K562 (cell line): ENCODE results near the gene SP140L. TPM values are rescaled to one million over a fixed set of nuclear protein-coding genes. Genes with fewer than 3 reads are reported as not detected.

ENCODE experiments used
- ATAC-seq: fragments of 200-7000 bp; cut with Tn5 transposase; 3 replicates; pipeline ENCODE4 v1.9.1; 2020; ENCODE audit warnings: moderate library complexity
- BruUV-seq: library from RNA; stranded (reverse); fragments of 400-500 nt; replicated peaks from 2 replicates; lab custom pipeline; 2021; lab: Mats Ljungman, UMichigan
- CTCF ChIA-PET: fragments of 300-600 bp; formaldehyde crosslinking; extraction: SDS; loops from one replicate; lab custom pipeline; 2021; ENCODE audit warnings: low intra/inter-chr PET ratio; lab: Yijun Ruan, JAX
- POLR2A ChIA-PET: fragments of 300-600, 350-650 bp; sonication (Branson Sonifier 250); formaldehyde crosslinking; extraction: SDS; loops from one replicate; lab custom pipeline; 2021; ENCODE audit warnings: antibody characterized with exemption, inconsistent platforms; lab: Yijun Ruan, JAX
- DNase-seq, 4 experiments: peaks; one replicate each; pipeline versions ENCODE4 v3.0.0 to v3.0.0-alpha.2; 2011 to 2018; ENCODE audit warnings: low spot score in 3 of 4, mixed read lengths in 3 of 4; ENCODE audit errors: extremely low read depth in 1 of 4
- FAIRE-seq: peaks from 2 replicates; lab custom pipeline; 2011; peaks lifted over from hg19 to GRCh38; lab: Jason Lieb, UNC
- H2AFZ ChIP-seq: 2 replicates; pipeline ENCODE4 v1.6.0; 2011; ENCODE audit warnings: low read depth, low read length, control low read depth, inconsistent platforms
- H3K27ac ChIP-seq: fragments of 200-600 bp; 3 replicates; pipeline ENCODE4 v1.8.0; 2011; ENCODE audit warnings: low read depth, mild to moderate bottlenecking, control low read depth, inconsistent platforms, low read length, moderate library complexity, mixed read lengths; ENCODE audit errors: extremely low read depth
- H3K27me3 ChIP-seq, 2 experiments: fragments of 300-600 bp in 1 of 2; 2 replicates in 1 of 2; 3 replicates in 1 of 2; pipeline versions ENCODE4 v1.6.0 to v1.8.0; 2011; ENCODE audit warnings: inconsistent platforms in 2 of 2, low read length in 2 of 2, mild to moderate bottlenecking in 1 of 2, mixed read lengths in 1 of 2, moderate library complexity in 1 of 2; ENCODE audit not compliant: control insufficient read depth in 2 of 2, insufficient read depth in 2 of 2
- H3K36me3 ChIP-seq: fragments of 300-600 bp; 3 replicates; pipeline ENCODE4 v1.8.0; 2011; ENCODE audit warnings: mild to moderate bottlenecking, low read length, inconsistent platforms; ENCODE audit not compliant: control insufficient read depth, insufficient read depth
- H3K4me1 ChIP-seq, 2 experiments: fragments of 200-600 bp in 1 of 2; replicated peaks in 1 of 2; 2 replicates in 1 of 2; 3 replicates in 1 of 2; pipeline versions ENCODE4 v1.5.1 to v1.8.0; 2011; ENCODE audit warnings: inconsistent platforms in 2 of 2, low read length in 2 of 2, mild to moderate bottlenecking in 1 of 2, mixed read lengths in 1 of 2, moderate library complexity in 1 of 2; ENCODE audit not compliant: control insufficient read depth in 2 of 2, insufficient read depth in 2 of 2
- H3K4me2 ChIP-seq: 2 replicates; pipeline ENCODE4 v1.6.1; 2011; ENCODE audit warnings: low read length, control low read depth, inconsistent platforms, mixed read lengths; ENCODE audit not compliant: insufficient read depth
- H3K4me3 ChIP-seq: fragments of 200-600 bp; sonication (generic), shearing (Covaris generic); 2 replicates; pipeline ENCODE4 v1.5.1; 2016; ENCODE audit warnings: control low read depth, inconsistent platforms
- H3K79me2 ChIP-seq: fragments of 200-600 bp; 3 replicates; pipeline ENCODE4 v1.8.0; 2011; ENCODE audit warnings: low read length, inconsistent platforms; ENCODE audit not compliant: control insufficient read depth, insufficient read depth
- H3K9ac ChIP-seq, 2 experiments: 2 replicates each; pipeline versions ENCODE4 v1.6.0 to v1.6.1; 2011; ENCODE audit warnings: low read depth in 2 of 2, low read length in 2 of 2, control low read depth in 1 of 2, inconsistent platforms in 1 of 2, mild to moderate bottlenecking in 1 of 2, mixed read lengths in 1 of 2; ENCODE audit not compliant: insufficient read depth in 1 of 2
- H3K9me1 ChIP-seq: one replicate; pipeline ENCODE4 v1.6.0; 2011; ENCODE audit warnings: inconsistent platforms, mild to moderate bottlenecking, low read length, moderate library complexity; ENCODE audit not compliant: control insufficient read depth, insufficient read depth
- H3K9me3 ChIP-seq: replicated peaks from 2 replicates; pipeline ENCODE4 v1.5.1; 2011; ENCODE audit warnings: low read depth, low read length, inconsistent platforms; ENCODE audit not compliant: control insufficient read depth, insufficient read depth
- H4K20me1 ChIP-seq: replicated peaks from 2 replicates; pipeline ENCODE4 v1.6.1; 2011; ENCODE audit warnings: low read length, inconsistent platforms, mixed read lengths; ENCODE audit not compliant: control insufficient read depth, insufficient read depth
- ADNP ChIP-seq: fragments of 200-800 bp; sonication (Bioruptor generic); IDR thresholded peaks from 2 replicates; pipeline ENCODE4 v1.6.1; 2016; ENCODE audit warnings: missing genetic modification characterization, missing compliant biosample characterization
- CCNT2 ChIP-seq: IDR thresholded peaks from 2 replicates; pipeline ENCODE4 v1.6.1; 2011; ENCODE audit warnings: borderline replicate concordance, low read depth, mild to moderate bottlenecking, moderate library complexity, mixed read lengths, low read length; ENCODE audit not compliant: insufficient read length; ENCODE audit errors: extremely low read depth
- ETS2 ChIP-seq: IDR thresholded peaks from 2 replicates; pipeline ENCODE4 v1.6.1; 2016; ENCODE audit warnings: borderline replicate concordance, missing genetic modification characterization, mild to moderate bottlenecking, moderate library complexity, missing compliant biosample characterization; ENCODE audit not compliant: poor library complexity, severe bottlenecking
- HLTF ChIP-seq: fragments of 450-650 bp; IDR thresholded peaks from 2 replicates; pipeline ENCODE4 v1.6.1; 2016
- POU5F1 ChIP-seq: fragments of 150-350 bp; IDR thresholded peaks from 2 replicates; pipeline ENCODE4 v1.6.1; 2014; ENCODE audit warnings: borderline replicate concordance, low read length, low read depth, mild to moderate bottlenecking; ENCODE audit not compliant: partially characterized antibody
- RNF2 ChIP-seq: sonication (generic); IDR thresholded peaks from 2 replicates; pipeline ENCODE4 v1.6.1; 2016
- SP2 ChIP-seq: IDR thresholded peaks from 2 replicates; pipeline ENCODE4 v1.6.1; 2011; ENCODE audit warnings: mild to moderate bottlenecking, low read depth, low read length, moderate library complexity; ENCODE audit not compliant: poor library complexity, severe bottlenecking; ENCODE audit errors: extremely low read depth
- ZNF354B ChIP-seq: fragments of 250-450 bp; sonication (Bioruptor Pico); IDR thresholded peaks from 2 replicates; pipeline ENCODE4 v1.4.0; 2020
- WGBS: fragments of 100-300 bp; shearing (Covaris generic); methylation state at CpG from one replicate; pipeline ENCODE4 v1.1.6; 2016; ENCODE audit warnings: low coverage, mixed read lengths; ENCODE audit not compliant: insufficient coverage; ENCODE audit errors: missing lambda C conversion rate; 5-methylcytosine and 5-hydroxymethylcytosine counted together
- in situ Hi-C: fragments of 300-500 bp; cut with MboI; formaldehyde crosslinking; loops from 4 replicates; pipeline ENCODE4 v1.15.0; 2018; ENCODE audit warnings: inconsistent platforms, mixed read lengths
- intact Hi-C: fragments of 100-400 bp; cut with micrococcal nuclease; formaldehyde crosslinking; loops from 2 replicates; pipeline ENCODE4 v1.14.2; 2022
- polyA plus RNA-seq, 8 experiments: library from polyadenylated mRNA; depleted of rRNA in 4 of 8; stranded (reverse) in 5 of 8; unstranded in 3 of 8; fragments of >200 nt; fragmentation: Nextera tagmentation in 2 of 8; fragmentation: Illumina TruSeq in 1 of 8; extraction: Ambion mirVana in 2 of 8; extraction: Trizol in 1 of 8; gene quantifications; 2 replicates each; pipeline versions ENCODE4 v1.2.1 to v1.2.3, GENCODE V29; 2011 to 2014; ENCODE audit warnings: inconsistent platforms in 1 of 8, missing spikeins in 1 of 8
- total RNA-seq, 7 experiments: library from RNA; depleted of rRNA in 6 of 7; stranded (reverse); fragments of >200 nt in 6 of 7; fragmentation: Illumina TruSeq in 2 of 7; extraction: Trizol in 2 of 7; gene quantifications; 2 replicates each; pipeline versions ENCODE4 v1.2.1 to v1.2.3, GENCODE V29; 2011 to 2021; ENCODE audit warnings: low replicate concordance in 1 of 7
- TF ChIP-seq, protein P1 (sequence below), 2 experiments: fragments of 450-650 bp; IDR thresholded peaks; 2 replicates each; pipeline ENCODE4 v1.6.1; 2018; ENCODE audit warnings: mild to moderate bottlenecking in 2 of 2, low read depth in 1 of 2; ENCODE audit not compliant: partially characterized antibody in 2 of 2
- TF ChIP-seq, protein P2 (sequence below): fragments of 250-450 bp; sonication (Bioruptor Pico); IDR thresholded peaks from 2 replicates; pipeline ENCODE4 v1.8.0; 2021; ENCODE audit warnings: mild to moderate bottlenecking, moderate library complexity
- TF ChIP-seq, protein P3 (sequence below): fragments of 450-650 bp; IDR thresholded peaks from 2 replicates; pipeline ENCODE4 v1.6.1; 2018; ENCODE audit not compliant: partially characterized antibody

SP140L gene
- total and polyA plus RNA-seq, 9 of the 15 experiments (the other 6 are each of a cell fraction or from before 2014, with no cell fraction given): 4.0 to 15.5 (median 11.3) TPM

DNA sequence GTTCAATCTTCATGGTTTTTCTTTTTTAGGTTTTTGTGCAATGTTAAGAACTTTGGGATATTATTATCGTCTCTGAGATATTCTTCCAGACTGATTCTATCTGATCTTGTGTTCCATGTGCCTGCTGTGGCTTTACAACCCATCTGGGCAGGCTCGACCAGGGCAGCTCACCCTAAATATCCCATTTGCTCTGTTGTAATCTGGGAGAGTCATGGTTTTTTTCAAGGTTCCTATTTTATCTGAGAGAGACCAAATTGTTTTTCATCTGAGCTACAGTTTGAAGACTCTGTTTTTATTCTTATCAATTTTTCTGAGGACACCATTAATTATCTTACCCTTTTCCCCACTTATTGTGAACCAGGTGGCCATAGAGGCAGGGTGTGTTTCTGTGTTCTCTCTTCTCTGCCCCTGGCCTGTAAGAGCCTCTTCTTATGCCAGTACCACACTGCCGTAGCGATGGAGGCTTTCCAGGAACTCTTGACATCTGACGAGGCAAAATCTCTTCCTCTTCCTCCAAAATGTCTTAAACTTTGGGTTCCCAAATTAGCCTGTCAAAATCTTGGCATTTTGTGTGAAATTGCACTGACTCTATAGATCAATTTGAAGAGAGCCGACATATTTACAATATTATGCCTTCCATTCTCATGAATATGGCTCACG is 3.1 kb downstream of the SP140L start:
- BruUV-seq: no TSS peak
- Histone ChIP-seq H3K79me2 (peaks cover 7% of the 10 kb centered on the region; the same call in 2 of the 3 replicates), H3K27ac (no peak overlapping the region), H3K9ac (no peak overlapping the region), H3K9me3 (no peaks in the 10 kb centered on the region), H3K9me1 (no peaks in the 10 kb centered on the region), H2AFZ (peak overlapping the region; percentile 43; the same call in 1 of the 2 replicates), H3K4me2 (peak overlapping the region; percentile 44), H4K20me1 (no peaks in the 10 kb centered on the region), H3K27me3 (no peaks in the 10 kb centered on the region), H3K4me3 (no peak overlapping the region), H3K4me1 (peaks cover 11 to 14% of the 10 kb centered on the region in 2 experiments; a peak in 4 of 5 replicates), H3K36me3 (no peaks in the 10 kb centered on the region)
- no peak for DNase-seq
- ChIA-PET POLR2A (no interaction called here), CTCF (no interaction called here)
- TF ChIP-seq POU5F1 (no peak), ETS2 (tag) (no peak), ZNF354B (CRISPR knock-in tag) (no peak), RNF2 (no peak), CCNT2 (no peak), HLTF (no peak), SP2 (no peak), ADNP (tag) (no peak)
- TF ChIP-seq, protein P1, sequence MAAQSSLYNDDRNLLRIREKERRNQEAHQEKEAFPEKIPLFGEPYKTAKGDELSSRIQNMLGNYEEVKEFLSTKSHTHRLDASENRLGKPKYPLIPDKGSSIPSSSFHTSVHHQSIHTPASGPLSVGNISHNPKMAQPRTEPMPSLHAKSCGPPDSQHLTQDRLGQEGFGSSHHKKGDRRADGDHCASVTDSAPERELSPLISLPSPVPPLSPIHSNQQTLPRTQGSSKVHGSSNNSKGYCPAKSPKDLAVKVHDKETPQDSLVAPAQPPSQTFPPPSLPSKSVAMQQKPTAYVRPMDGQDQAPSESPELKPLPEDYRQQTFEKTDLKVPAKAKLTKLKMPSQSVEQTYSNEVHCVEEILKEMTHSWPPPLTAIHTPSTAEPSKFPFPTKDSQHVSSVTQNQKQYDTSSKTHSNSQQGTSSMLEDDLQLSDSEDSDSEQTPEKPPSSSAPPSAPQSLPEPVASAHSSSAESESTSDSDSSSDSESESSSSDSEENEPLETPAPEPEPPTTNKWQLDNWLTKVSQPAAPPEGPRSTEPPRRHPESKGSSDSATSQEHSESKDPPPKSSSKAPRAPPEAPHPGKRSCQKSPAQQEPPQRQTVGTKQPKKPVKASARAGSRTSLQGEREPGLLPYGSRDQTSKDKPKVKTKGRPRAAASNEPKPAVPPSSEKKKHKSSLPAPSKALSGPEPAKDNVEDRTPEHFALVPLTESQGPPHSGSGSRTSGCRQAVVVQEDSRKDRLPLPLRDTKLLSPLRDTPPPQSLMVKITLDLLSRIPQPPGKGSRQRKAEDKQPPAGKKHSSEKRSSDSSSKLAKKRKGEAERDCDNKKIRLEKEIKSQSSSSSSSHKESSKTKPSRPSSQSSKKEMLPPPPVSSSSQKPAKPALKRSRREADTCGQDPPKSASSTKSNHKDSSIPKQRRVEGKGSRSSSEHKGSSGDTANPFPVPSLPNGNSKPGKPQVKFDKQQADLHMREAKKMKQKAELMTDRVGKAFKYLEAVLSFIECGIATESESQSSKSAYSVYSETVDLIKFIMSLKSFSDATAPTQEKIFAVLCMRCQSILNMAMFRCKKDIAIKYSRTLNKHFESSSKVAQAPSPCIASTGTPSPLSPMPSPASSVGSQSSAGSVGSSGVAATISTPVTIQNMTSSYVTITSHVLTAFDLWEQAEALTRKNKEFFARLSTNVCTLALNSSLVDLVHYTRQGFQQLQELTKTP (IDR thresholded peaks at IDR 0.05; ENCODE audit: low read depth in 1 of 2, partially characterized antibody in 2 of 2): no peak
- TF ChIP-seq, protein P2, sequence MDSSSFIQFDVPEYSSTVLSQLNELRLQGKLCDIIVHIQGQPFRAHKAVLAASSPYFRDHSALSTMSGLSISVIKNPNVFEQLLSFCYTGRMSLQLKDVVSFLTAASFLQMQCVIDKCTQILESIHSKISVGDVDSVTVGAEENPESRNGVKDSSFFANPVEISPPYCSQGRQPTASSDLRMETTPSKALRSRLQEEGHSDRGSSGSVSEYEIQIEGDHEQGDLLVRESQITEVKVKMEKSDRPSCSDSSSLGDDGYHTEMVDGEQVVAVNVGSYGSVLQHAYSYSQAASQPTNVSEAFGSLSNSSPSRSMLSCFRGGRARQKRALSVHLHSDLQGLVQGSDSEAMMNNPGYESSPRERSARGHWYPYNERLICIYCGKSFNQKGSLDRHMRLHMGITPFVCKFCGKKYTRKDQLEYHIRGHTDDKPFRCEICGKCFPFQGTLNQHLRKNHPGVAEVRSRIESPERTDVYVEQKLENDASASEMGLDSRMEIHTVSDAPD (CRISPR knock-in tag): no peak
- TF ChIP-seq, protein P3, sequence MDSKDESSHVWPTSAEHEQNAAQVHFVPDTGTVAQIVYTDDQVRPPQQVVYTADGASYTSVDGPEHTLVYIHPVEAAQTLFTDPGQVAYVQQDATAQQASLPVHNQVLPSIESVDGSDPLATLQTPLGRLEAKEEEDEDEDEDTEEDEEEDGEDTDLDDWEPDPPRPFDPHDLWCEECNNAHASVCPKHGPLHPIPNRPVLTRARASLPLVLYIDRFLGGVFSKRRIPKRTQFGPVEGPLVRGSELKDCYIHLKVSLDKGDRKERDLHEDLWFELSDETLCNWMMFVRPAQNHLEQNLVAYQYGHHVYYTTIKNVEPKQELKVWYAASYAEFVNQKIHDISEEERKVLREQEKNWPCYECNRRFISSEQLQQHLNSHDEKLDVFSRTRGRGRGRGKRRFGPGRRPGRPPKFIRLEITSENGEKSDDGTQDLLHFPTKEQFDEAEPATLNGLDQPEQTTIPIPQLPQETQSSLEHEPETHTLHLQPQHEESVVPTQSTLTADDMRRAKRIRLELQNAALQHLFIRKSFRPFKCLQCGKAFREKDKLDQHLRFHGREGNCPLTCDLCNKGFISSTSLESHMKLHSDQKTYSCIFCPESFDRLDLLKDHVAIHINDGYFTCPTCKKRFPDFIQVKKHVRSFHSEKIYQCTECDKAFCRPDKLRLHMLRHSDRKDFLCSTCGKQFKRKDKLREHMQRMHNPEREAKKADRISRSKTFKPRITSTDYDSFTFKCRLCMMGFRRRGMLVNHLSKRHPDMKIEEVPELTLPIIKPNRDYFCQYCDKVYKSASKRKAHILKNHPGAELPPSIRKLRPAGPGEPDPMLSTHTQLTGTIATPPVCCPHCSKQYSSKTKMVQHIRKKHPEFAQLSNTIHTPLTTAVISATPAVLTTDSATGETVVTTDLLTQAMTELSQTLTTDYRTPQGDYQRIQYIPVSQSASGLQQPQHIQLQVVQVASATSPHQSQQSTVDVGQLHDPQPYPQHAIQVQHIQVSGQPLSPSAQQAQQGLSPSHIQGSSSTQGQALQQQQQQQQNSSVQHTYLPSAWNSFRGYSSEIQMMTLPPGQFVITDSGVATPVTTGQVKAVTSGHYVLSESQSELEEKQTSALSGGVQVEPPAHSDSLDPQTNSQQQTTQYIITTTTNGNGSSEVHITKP: no peak
- 24% methylated on average over 7 of the region's 7 CpGs for WGBS
- in situ Hi-C loops (no loop called here), intact Hi-C loops (loop anchor here (5.0 to 10.0 kb wide), 2 partner anchors 87 to 285 kb away; partner anchors contain the start of gene SP100)
- FAIRE-seq: no peak
- 0 out of 3 replicates have a peak, but pooled peaks have one; percentile 7 for ATAC-seq
